KMS-11 (cell line): ENCODE results near the gene SUCO.

ENCODE experiments used
- H2AFZ ChIP-seq: fragments of 200-600 bp; sonication (generic); 2 replicates; pipeline ENCODE4 v1.6.1; 2016; ENCODE audit warnings: antibody characterized with exemption, mixed run types, low read depth
- H3K27ac ChIP-seq: fragments of 200-600 bp; sonication (generic); 2 replicates; pipeline ENCODE4 v1.6.1; 2016; ENCODE audit warnings: mild to moderate bottlenecking, mixed run types
- H3K27me3 ChIP-seq: fragments of 200-600 bp; sonication (generic); 2 replicates; pipeline ENCODE4 v1.6.1; 2017; ENCODE audit warnings: mild to moderate bottlenecking, low read depth, mixed run types, moderate library complexity; ENCODE audit not compliant: insufficient read depth
- H3K36me3 ChIP-seq: fragments of 200-600 bp; sonication (generic); 2 replicates; pipeline ENCODE4 v1.6.1; 2017; ENCODE audit warnings: mild to moderate bottlenecking, mixed run types; ENCODE audit not compliant: insufficient read depth
- H3K4me1 ChIP-seq: fragments of 200-600 bp; sonication (generic); 2 replicates; pipeline ENCODE4 v1.6.1; 2016; ENCODE audit warnings: mild to moderate bottlenecking, low read depth, mixed run types; ENCODE audit not compliant: poor library complexity, severe bottlenecking
- H3K4me2 ChIP-seq: fragments of 200-600 bp; sonication (generic); 2 replicates; pipeline ENCODE4 v1.7.0; 2016; ENCODE audit warnings: mild to moderate bottlenecking, mixed run types
- H3K4me3 ChIP-seq: fragments of 200-600 bp; sonication (generic); IDR thresholded peaks from 2 replicates; pipeline ENCODE4 v1.6.1; 2017; ENCODE audit warnings: low read depth, low read length, mixed read lengths; ENCODE audit not compliant: insufficient read depth
- H3K79me2 ChIP-seq: fragments of 200-600 bp; sonication (generic); 2 replicates; pipeline ENCODE4 v1.6.1; 2016; ENCODE audit warnings: low read depth, mixed run types; ENCODE audit not compliant: insufficient read depth
- H3K9ac ChIP-seq: fragments of 200-600 bp; sonication (generic); 2 replicates; pipeline ENCODE4 v1.6.1; 2016; ENCODE audit warnings: mild to moderate bottlenecking, mixed run types
- H4K20me1 ChIP-seq: fragments of 200-600 bp; sonication (generic); 2 replicates; pipeline ENCODE4 v1.6.1; 2016; ENCODE audit warnings: mild to moderate bottlenecking, mixed run types; ENCODE audit not compliant: insufficient read depth
- TF ChIP-seq, protein P1 (sequence below): fragments of 200-600 bp; sonication (generic); conservative IDR thresholded peaks from 2 replicates; pipeline ENCODE4 v1.6.1; 2017; ENCODE audit warnings: low read depth, mild to moderate bottlenecking, antibody characterized with exemption, low read length, moderate library complexity, mixed read lengths

SUCO gene

DNA sequence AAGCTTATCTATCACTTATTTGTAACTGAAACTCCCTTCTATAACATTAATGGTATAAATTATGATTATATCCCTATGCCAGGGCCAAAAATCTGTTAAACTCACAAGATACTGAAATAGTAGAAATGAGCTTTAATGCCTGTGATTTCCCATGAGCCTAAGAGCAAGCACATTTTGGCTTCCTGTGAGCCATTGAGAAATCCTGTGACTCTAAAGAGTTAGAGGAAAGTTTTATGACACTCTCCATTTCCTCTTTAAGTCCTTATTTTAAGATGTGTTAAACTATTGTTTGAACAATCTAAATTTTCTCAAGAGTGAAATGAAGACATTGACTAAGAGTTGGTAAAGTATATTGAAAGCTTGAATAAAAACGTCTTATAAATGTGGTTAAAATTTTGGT, 45.6 kb downstream of the SUCO start:
- H3K4me1 ChIP-seq, result no peaks in the 10 kb centered on the region
- H4K20me1 ChIP-seq, result no peaks in the 10 kb centered on the region
- H3K4me3 ChIP-seq, result no peak overlapping the region
- no peak overlapping the region for H3K27ac ChIP-seq
- no peaks in the 10 kb centered on the region for H3K79me2 ChIP-seq
- no peak overlapping the region for H2AFZ ChIP-seq
- no peak overlapping the region for H3K4me2 ChIP-seq
- TF ChIP-seq, protein P1, sequence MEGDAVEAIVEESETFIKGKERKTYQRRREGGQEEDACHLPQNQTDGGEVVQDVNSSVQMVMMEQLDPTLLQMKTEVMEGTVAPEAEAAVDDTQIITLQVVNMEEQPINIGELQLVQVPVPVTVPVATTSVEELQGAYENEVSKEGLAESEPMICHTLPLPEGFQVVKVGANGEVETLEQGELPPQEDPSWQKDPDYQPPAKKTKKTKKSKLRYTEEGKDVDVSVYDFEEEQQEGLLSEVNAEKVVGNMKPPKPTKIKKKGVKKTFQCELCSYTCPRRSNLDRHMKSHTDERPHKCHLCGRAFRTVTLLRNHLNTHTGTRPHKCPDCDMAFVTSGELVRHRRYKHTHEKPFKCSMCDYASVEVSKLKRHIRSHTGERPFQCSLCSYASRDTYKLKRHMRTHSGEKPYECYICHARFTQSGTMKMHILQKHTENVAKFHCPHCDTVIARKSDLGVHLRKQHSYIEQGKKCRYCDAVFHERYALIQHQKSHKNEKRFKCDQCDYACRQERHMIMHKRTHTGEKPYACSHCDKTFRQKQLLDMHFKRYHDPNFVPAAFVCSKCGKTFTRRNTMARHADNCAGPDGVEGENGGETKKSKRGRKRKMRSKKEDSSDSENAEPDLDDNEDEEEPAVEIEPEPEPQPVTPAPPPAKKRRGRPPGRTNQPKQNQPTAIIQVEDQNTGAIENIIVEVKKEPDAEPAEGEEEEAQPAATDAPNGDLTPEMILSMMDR, result no peak
- no peaks in the 10 kb centered on the region for H3K27me3 ChIP-seq
- H3K36me3 ChIP-seq, result no peaks in the 10 kb centered on the region; the same call in 1 of the 2 replicates
- no peak overlapping the region for H3K9ac ChIP-seq

DNA sequence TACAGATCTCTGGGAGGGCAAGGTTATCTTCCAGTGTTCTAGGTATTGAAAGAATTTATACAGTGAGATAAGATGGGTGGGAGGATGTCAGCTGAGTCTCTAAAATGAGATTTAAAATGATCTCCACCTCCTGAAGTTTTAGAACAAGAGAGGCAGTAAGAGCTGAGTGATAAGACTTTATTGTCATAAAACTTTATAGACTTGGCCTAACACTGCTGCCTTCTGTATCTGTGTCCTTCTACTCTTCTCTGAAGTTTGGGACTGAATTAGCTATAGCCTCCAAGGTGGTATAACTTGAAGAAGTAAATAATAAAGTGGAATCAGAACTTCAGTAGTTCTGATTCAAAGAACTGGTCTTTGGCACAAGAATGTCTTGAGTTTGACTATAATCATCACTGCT, 48.3 kb downstream of the SUCO start:
- Histone ChIP-seq H3K79me2 (no peaks in the 10 kb centered on the region), H4K20me1 (no peaks in the 10 kb centered on the region), H3K4me3 (no peak overlapping the region), H3K36me3 (no peaks in the 10 kb centered on the region; the same call in 1 of the 2 replicates), H3K9ac (no peak overlapping the region), H3K27me3 (no peaks in the 10 kb centered on the region), H3K4me2 (no peak overlapping the region), H3K27ac (no peak overlapping the region), H3K4me1 (no peaks in the 10 kb centered on the region), H2AFZ (no peak overlapping the region)
- TF ChIP-seq, protein P1, result no peak

DNA sequence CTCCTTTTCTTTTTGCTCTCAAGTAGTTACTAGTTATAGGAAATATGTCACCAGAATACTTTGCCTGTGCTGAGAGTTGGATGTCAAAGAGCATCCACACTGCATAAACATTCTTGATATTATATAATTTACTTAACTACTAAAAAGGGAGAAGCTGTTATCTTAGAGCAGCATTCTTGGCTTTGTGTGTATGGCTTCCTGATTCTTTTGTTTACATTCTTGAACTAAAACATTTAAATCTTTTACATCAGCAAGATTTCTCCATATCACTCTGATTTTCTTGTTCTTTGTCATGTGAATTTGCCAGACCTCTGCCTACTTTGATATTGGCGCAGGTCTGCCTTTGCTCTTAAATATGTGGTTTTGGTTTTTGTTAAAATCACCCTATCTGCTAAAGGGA, 48.8 kb downstream of the SUCO start:
- H3K4me2 ChIP-seq, result no peak overlapping the region
- no peak overlapping the region for H3K27ac ChIP-seq
- no peak overlapping the region for H2AFZ ChIP-seq
- no peaks in the 10 kb centered on the region for H3K4me1 ChIP-seq
- H3K79me2 ChIP-seq, result no peaks in the 10 kb centered on the region
- H3K9ac ChIP-seq, result no peak overlapping the region
- no peak overlapping the region for H3K4me3 ChIP-seq
- H4K20me1 ChIP-seq, result no peaks in the 10 kb centered on the region
- TF ChIP-seq, protein P1, result no peak
- H3K27me3 ChIP-seq, result no peaks in the 10 kb centered on the region
- H3K36me3 ChIP-seq, result no peaks in the 10 kb centered on the region; the same call in 1 of the 2 replicates

DNA sequence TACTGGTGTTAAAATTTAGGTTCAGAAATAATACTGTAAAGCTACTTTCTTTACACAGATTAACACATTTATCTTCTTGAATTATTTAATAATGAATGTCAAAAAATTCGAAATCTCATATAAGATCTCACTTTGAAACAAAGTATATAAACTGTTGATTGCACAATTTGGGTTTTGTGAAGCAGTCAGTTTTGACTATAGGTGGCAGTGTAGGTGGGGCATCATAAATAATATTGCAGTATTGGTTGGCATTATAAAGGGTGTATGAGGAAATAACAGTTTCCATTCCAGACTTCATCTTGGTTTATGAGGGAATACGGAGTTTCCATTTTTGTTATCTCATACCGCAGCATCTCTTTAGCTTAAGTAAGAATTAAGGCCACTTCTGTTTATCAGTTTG, 49.9 kb downstream of the SUCO start:
- H2AFZ ChIP-seq, result no peak overlapping the region
- H3K27me3 ChIP-seq, result no peaks in the 10 kb centered on the region
- H3K36me3 ChIP-seq, result no peaks in the 10 kb centered on the region; the same call in 1 of the 2 replicates
- TF ChIP-seq, protein P1, result no peak
- H4K20me1 ChIP-seq, result no peaks in the 10 kb centered on the region
- no peak overlapping the region for H3K4me2 ChIP-seq
- no peaks in the 10 kb centered on the region for H3K4me1 ChIP-seq
- H3K4me3 ChIP-seq, result no peak overlapping the region
- no peak overlapping the region for H3K27ac ChIP-seq
- H3K9ac ChIP-seq, result no peak overlapping the region
- H3K79me2 ChIP-seq, result no peaks in the 10 kb centered on the region
